GM12891 (cell line): ENCODE results near the gene MGST3.
"Not testable (repeated sequence)": the region's sequence is repeated elsewhere in the genome, so short reads cannot be mapped to it uniquely, and the experiment has no call there.

ENCODE experiments used
- DNase-seq: peaks from one replicate; pipeline ENCODE4 v3.0.0; 2011; ENCODE audit warnings: low spot score; ENCODE audit not compliant: insufficient read length
- FAIRE-seq: peaks from 2 replicates; lab custom pipeline; 2011; peaks lifted over from hg19 to GRCh38; lab: Jason Lieb, UNC
- PAX5 ChIP-seq: IDR thresholded peaks from 2 replicates; pipeline ENCODE4 v1.6.1; 2011; ENCODE audit warnings: low read length, moderate library complexity, mild to moderate bottlenecking; ENCODE audit not compliant: insufficient read depth, severe bottlenecking
- POLR2A ChIP-seq: IDR thresholded peaks from 2 replicates; pipeline ENCODE4 v1.6.1; 2011; ENCODE audit warnings: low read depth, low read length, control low read depth
- POLR2AphosphoS5 ChIP-seq: IDR thresholded peaks from 2 replicates; pipeline ENCODE4 v1.6.1; 2011; ENCODE audit warnings: low read depth, low read length, control low read depth
- POU2F2 ChIP-seq: IDR thresholded peaks from 2 replicates; pipeline ENCODE4 v1.6.1; 2011; ENCODE audit warnings: low read depth, mild to moderate bottlenecking, control low read depth, low read length, moderate library complexity
- SPI1 ChIP-seq: IDR thresholded peaks from 2 replicates; pipeline ENCODE4 v1.6.1; 2011; ENCODE audit warnings: low read depth, low read length, control low read depth
- TAF1 ChIP-seq: IDR thresholded peaks from 2 replicates; pipeline ENCODE4 v1.6.1; 2011; ENCODE audit warnings: low read depth, low read length, control low read depth

The MGST3 gene

DNA sequence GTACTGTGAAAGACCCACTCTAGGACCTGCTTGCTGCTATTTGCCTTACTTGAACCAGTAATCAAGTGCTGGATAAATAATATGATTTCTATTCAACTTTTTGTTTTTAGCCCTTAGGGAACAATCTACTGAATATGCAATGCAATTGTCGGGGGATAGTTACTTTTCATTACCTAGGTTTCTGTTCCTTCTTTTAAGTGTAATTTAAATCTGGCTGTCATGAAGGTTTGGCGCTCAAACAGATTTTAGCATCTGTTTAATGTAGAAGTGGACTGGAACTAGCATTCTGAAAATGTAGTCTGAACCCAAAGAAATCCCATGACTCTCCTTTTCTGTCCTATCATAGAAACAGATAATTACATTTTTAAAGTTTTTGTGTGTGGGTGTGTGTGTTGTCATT is 4.8 kb downstream of the MGST3 start:
- TF ChIP-seq SPI1, result peak; percentile 82
- TF ChIP-seq TAF1, result no peak
- no peak for FAIRE-seq
- no peak for DNase-seq

DNA sequence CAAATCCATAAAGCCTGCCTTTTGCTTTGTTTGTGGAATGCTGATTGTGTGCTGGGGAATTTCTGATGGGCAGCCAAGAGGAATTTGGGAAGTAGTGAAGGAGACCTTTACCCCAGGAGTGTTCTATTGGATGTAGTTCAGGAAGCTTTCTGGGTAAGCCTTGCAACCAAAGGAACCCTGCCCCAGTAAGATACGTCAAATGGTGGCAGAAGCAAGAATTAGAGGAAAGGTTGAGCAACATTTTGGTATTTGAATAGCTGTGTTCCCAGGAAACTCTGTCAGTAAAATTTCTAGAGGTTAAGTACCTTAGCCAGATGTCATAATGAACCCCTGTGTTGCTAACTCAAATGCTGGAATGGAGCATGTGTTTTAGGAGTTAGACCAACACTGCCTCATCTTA is 6.4 kb downstream of the MGST3 start:
- DNase-seq (no peak), FAIRE-seq (no peak)
- TF ChIP-seq POU2F2, result no peak
- no peak for TF ChIP-seq PAX5
- TF ChIP-seq POLR2A, result no peak
- TF ChIP-seq POLR2AphosphoS5, result no peak
- TF ChIP-seq TAF1, result no peak
- TF ChIP-seq SPI1, result no peak

DNA sequence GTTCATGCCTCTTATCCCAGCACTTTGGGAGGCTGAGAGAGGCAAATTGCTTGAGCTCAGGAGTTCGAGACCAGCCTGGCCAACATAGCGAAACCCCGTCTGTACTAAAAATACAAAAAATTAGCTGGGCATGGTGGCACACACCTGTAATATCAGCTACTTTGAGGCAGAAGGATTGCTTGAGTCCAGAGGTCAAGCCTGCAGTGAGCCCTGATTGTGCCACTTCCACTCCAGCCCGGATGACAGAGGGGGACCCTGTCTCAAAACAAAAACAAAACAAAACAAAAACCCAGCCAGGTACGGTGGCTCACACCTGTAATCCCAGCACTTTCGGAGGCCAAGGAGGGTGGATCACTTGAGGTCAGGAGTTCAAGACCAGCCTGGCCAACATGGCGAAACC is 7.2 kb downstream of the MGST3 start:
- not testable (repeated sequence) for DNase-seq, FAIRE-seq

DNA sequence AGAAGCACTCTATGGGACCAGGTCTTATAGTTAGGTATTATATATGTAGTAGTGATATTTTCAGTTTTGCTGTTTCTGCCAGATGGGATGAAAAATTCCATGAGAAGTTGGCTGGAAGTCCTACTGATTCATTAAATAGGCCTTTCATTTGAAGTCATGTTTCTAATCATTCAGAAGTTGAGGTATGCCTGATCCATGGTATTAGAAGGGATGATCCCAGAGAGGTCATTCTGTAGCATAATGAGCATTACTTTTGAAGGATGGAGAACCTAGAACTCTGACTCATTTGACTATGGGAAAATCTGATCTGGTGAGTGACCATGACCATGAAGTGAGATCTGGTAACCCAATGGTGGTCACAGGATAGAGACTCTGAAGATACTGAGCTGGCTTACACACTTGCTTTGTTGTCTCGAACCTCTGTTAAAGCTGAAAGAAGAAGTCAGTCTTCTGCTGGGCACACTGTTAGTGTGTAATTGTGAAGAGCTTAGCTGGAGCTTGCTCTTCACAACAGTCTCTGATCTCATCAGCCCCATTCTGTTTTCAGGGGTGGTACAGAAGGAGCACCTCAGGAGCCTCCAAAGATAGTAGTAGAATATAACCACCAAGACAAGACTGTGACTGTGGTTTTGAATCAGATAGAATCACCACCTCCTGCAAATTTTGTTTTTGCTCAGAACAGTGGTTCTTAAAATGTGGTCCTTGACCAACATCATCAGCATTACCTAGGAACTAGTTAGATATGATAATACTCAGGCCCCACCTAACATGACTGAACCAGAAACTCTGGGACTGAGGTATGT is 9.0 kb downstream of the MGST3 start:
- peak; percentile 79 for FAIRE-seq
- no peak for DNase-seq
- TF ChIP-seq POLR2AphosphoS5, result no peak
- no peak for TF ChIP-seq POU2F2
- TF ChIP-seq POLR2A, result peak; percentile 43; the same call in 1 of the 2 replicates
- TF ChIP-seq PAX5, result no peak
- no peak for TF ChIP-seq TAF1

DNA sequence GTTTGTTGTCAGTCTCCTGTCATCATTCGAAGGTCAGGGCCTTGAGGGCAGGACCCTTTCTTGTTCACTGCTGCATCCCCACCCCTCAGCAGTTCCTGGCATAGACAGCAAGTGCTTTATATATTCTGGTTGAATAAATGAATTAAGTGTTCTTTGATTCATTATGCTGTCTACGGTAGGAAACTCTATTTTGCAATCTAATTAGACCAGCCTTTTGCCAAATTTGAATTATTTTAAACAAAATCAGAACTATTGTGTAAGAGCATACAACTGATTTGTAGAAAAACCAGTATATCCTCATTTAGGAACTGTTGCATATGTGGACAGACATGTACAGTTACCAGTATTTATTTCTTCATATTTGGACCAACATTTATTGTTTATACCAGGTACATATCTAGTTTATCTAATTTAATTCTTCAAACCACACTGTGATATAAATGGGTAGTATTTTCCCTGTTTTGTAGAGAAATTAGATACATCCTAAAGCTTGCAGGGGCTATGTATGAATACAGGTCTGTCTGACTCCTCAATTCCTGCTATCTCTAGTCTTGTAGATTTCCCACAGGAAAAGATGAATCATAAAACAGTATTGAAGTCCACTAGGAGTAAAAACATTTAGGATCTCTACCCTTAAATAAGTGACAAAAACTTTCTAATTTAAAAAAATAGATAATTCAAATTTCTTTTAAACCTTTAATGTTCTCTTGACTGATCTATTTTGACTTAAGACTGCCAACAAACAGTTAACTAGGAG is 10.4 kb downstream of the MGST3 start:
- FAIRE-seq (no peak), DNase-seq (no peak)
- TF ChIP-seq TAF1, result no peak
- no peak for TF ChIP-seq POU2F2
- TF ChIP-seq POLR2A, result no peak
- no peak for TF ChIP-seq PAX5
- TF ChIP-seq POLR2AphosphoS5, result no peak
- TF ChIP-seq SPI1, result no peak

DNA sequence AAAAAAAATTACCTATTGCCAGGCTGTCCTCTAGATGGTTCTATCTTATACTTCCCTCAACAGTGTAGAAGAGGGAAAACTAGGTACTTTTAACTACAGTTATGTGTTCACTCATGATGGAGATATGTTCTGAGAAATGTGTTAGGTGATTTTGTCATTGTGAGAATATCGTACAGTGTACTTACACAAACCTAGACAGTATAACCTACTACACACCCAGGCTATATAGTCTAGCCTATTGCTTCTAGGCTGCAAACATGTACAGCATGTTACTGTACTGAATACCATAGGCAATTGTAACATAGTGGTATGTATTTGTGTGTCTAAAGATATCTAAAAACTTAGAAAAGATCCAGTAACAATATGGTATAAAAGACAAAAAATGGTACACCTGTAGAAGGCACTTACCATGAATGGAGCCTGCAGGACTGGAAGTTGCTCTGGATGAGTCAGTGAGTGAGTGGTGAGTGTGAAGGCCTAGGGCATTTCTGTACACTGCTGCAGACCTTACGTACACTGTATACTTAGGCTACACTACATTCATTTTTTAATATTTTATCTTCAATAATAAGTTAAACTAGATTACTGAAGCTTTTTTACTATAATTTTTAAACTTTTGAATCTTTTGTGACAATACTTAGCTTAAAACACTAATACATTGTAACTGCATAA is 13.2 kb downstream of the MGST3 start:
- FAIRE-seq (no peak), DNase-seq (no peak)
- TF ChIP-seq TAF1, result no peak
- TF ChIP-seq SPI1, result no peak
- no peak for TF ChIP-seq PAX5
- TF ChIP-seq POU2F2, result no peak
- no peak for TF ChIP-seq POLR2A
- no peak for TF ChIP-seq POLR2AphosphoS5

DNA sequence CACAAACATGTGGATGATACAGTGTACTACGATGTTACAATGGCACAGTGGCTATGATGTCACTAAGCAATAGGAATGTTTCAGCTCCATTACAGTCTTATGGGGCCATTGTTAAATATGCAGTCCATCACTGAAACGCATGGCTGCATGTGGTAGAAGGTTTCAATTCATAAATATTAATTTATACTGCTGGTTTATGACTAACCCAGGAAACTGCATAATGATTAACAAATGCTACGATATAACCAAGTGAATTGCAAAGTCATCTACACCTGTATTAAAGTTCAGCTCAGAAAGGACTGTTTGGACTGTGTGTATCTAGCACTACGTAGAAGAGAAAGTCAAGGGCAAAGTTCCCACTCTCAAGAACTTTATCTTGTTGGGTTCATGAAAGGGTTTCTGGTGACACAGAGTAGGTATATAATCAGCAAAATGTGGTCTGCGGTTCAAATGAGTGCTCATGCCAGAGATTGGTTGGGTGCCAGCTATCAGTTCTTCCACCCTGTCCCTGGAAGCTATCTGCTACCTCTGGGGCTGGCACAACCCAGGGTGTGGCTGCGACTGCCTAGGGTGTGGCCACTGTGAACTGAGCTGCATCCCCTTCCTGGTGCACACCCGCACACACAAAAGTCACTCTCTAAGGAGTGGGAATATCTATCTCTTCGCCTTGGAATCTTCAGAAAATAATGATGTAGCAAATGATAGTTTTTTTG is 14.8 kb downstream of the MGST3 start:
- no peak for TF ChIP-seq SPI1
- no peak for TF ChIP-seq TAF1
- TF ChIP-seq POU2F2, result no peak
- TF ChIP-seq POLR2AphosphoS5, result no peak
- TF ChIP-seq POLR2A, result no peak
- TF ChIP-seq PAX5, result no peak
- DNase-seq, result no peak
- FAIRE-seq, result peak; percentile 59

DNA sequence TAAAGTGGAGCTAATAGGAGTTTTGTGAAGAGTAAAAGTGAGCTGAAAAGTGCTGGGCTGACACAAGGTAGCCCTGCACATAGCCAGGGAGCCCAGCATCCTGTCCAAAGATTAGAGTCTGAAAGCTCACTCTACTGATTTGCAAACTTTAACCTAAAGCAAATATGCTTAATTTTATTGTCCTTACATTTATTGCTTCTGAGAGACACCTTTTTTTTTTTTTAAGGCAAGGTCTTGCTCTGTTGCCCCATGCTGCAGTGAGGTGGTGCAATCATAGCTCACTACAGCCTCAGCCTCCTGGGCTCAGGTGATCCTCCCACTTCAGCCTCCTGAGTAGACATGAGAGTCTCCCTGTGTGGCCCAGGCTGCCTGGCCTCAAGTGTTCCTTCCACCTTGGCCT is 16.5 kb downstream of the MGST3 start:
- DNase-seq (no peak), FAIRE-seq (no peak)
- TF ChIP-seq POU2F2 (no peak), SPI1 (no peak), POLR2AphosphoS5 (no peak), TAF1 (no peak), POLR2A (no peak), PAX5 (no peak)

DNA sequence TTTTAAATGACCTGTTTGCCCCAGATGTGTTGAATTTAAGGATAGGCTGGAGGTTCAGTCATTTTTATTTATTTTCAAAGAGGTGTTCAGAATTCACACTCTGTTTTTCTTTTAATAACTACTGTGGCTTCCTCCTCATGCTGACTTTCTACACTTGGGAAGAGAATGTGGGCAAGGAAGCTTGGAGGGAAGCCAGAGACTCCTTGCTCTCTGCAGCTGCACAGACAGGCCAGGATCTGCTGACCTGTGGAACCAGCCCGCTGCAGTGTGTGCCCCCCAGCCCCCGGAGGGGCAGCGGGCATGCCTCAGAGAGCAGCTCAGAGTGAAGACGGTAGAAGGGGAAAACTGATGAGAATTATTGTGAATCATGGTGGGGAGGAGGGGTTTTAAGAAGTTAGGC is 16.9 kb downstream of the MGST3 start:
- DNase-seq, result no peak
- no peak for FAIRE-seq
- TF ChIP-seq SPI1, result no peak
- no peak for TF ChIP-seq POLR2AphosphoS5
- TF ChIP-seq TAF1, result no peak
- no peak for TF ChIP-seq PAX5
